Aorta (tissue), 5 donors: ENCODE data around the gene SAFB2. TPM values are rescaled to one million over a fixed set of nuclear protein-coding genes. Genes with fewer than 3 reads are reported as not detected.

Experiments used
- ATAC-seq: fragments of 200-7000 bp; cut with Tn5 transposase; one replicate; pipeline ENCODE4 v1.9.1; 2022; ENCODE audit warnings: moderate library complexity; ENCODE audit not compliant: low FRiP score
- DNase-seq, 2 donors: peaks; one replicate each; pipeline ENCODE4 v3.0.0-alpha.2; 2020
- H3K27ac ChIP-seq, 2 donors: one replicate each; pipeline ENCODE4 v1.5.1; 2013; ENCODE audit warnings: low read length in 2 of 2, mild to moderate bottlenecking in 2 of 2, moderate library complexity in 2 of 2, control low read depth in 1 of 2, inconsistent platforms in 1 of 2, low read depth in 1 of 2
- H3K27me3 ChIP-seq, 2 donors: one replicate each; pipeline ENCODE4 v1.6.1; 2013; ENCODE audit warnings: control low read depth in 1 of 2, low read length in 1 of 2, mild to moderate bottlenecking in 1 of 2, moderate library complexity in 1 of 2; ENCODE audit not compliant: insufficient read depth in 2 of 2, control insufficient read depth in 1 of 2
- H3K36me3 ChIP-seq, 2 donors: one replicate each; pipeline ENCODE4 v1.6.1; 2013; ENCODE audit warnings: control low read depth in 1 of 2, low read length in 1 of 2, mild to moderate bottlenecking in 1 of 2; ENCODE audit not compliant: insufficient read depth in 2 of 2, control insufficient read depth in 1 of 2
- H3K4me1 ChIP-seq, 2 donors: one replicate each; pipeline ENCODE4 v1.6.1; 2013; ENCODE audit warnings: low read length in 2 of 2, control low read depth in 1 of 2, mild to moderate bottlenecking in 1 of 2, moderate library complexity in 1 of 2; ENCODE audit not compliant: insufficient read depth in 2 of 2, control insufficient read depth in 1 of 2
- H3K4me3 ChIP-seq, 2 donors: one replicate each; pipeline ENCODE4 v1.5.1; 2013; ENCODE audit warnings: low read length in 2 of 2, control low read depth in 1 of 2, mild to moderate bottlenecking in 1 of 2
- H3K9me3 ChIP-seq: one replicate; pipeline ENCODE4 v1.6.1; 2013; ENCODE audit warnings: mild to moderate bottlenecking, low read length; ENCODE audit not compliant: control insufficient read depth
- WGBS, 2 donors: extraction: QIAGEN DNeasy Blood & Tissue Kit; methylation state at CpG; one replicate each; pipeline ENCODE4 v1.1.7; 2013; 5-methylcytosine and 5-hydroxymethylcytosine counted together
- intact Hi-C, 2 donors: fragments of 100-400 bp; cut with DNase I; formaldehyde crosslinking; loops; one replicate each; pipeline versions ENCODE4 v1.14.2 to v1.15.0; 2022
- polyA plus RNA-seq, 2 donors: library from polyadenylated mRNA; stranded (reverse); fragments of 200-250 nt; gene quantifications; one replicate each; pipeline ENCODE4 v1.2.3, GENCODE V29; 2013
- total RNA-seq, 2 donors: library from RNA; stranded (reverse); fragmentation: NEBNext Ultra II Directional; extraction: Animal tissue kit (Norgen Biotek cat#: 25700); gene quantifications; one replicate each; pipeline ENCODE4 v1.2.1, GENCODE V29; 2021
- donor health status: healthy with polysubstance abuse.
- donor health status: Bipolar disorder and iron deficiency.
- donor health status: DM: no; HTN: no; CAD: no.
- donor health status: DM: no; HTN: no; CAD: no.
- donor health status: DM: yes; HTN: yes; CAD: no.

The SAFB2 gene
- total and polyA plus RNA-seq, 4 donors: 26.7 to 113 (median 74.7) TPM

DNA sequence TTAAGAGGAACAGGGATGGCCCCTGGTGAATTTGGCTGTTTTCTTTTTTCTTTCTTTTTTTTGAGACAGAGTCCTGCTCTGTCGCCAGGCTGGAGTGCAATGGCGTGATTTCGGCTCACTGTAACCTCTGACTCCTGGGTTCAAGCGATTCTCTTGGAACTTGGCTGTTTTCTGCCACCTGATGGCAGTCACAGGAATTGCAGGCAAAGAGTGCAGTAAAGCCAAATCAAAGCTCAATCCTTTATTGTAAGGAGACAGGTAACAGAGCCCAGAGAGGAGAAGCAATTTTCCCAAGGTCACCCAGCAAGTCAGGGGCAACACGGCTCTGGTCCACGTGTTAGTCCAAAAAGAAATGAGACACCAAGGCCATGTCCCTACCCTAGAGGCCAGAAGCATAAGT, 61.0 kb downstream of the SAFB2 start:
- Histone ChIP-seq H3K27me3 (no peaks in the 10 kb centered on the region), H3K9me3 (peaks cover 12% of the 10 kb centered on the region), H3K4me3 (no peak overlapping the region), H3K27ac (no peak overlapping the region), H3K36me3 (no peaks in the 10 kb centered on the region), H3K4me1 (no peaks in the 10 kb centered on the region)
- DNase-seq (no peak), ATAC-seq (no peak)
- WGBS, 2 donors: 71% methylated on average over 6 of the region's 6 CpGs
- intact Hi-C loops: no loop called here

- DNase-seq (no peak), ATAC-seq (no peak)
- H3K36me3 ChIP-seq: no peaks in the 10 kb centered on the region
- 39 to 41% methylated on average over 19 of the region's 19 CpGs for WGBS, 2 donors
- H3K27me3 ChIP-seq: no peaks in the 10 kb centered on the region
- peaks cover 12% of the 10 kb centered on the region for H3K9me3 ChIP-seq
- intact Hi-C loops: no loop called here
- H3K4me1 ChIP-seq: no peaks in the 10 kb centered on the region
- no peak overlapping the region for H3K27ac ChIP-seq
- no peak overlapping the region for H3K4me3 ChIP-seq
These were observed 62.4 kb downstream of the SAFB2 start for GRCh38 chr19:5560156-5560555.

DNA sequence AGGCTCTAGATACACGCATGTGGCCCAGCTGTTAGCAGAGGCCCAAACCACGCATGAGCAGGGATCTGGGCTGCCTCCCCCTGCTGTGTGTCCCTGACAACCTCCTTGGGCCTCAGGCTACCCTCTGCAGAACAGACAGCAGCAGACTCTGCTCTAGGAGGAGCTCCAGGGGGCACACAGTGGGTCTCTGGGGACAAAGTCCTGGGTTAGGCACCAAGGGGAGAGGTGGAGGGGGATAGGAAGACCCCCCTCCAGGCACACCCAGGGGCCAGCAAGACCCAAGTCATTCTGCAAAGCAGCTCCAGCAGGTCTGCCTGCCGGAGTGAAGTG, 62.8 kb downstream of the SAFB2 start:
- Histone ChIP-seq H3K36me3 (no peaks in the 10 kb centered on the region), H3K27me3 (no peaks in the 10 kb centered on the region), H3K4me3 (no peak overlapping the region), H3K4me1 (no peaks in the 10 kb centered on the region), H3K27ac (no peak overlapping the region), H3K9me3 (peaks cover 12% of the 10 kb centered on the region)
- ATAC-seq: no peak
- WGBS, 2 donors: 42 to 53% methylated on average over 3 of the region's 3 CpGs
- DNase-seq: no peak
- intact Hi-C loops: no loop called here

GRCh38 chr19:5558101-5558621, 64.4 kb downstream of the SAFB2 start:
- H3K4me3 ChIP-seq: no peak overlapping the region
- no peak overlapping the region for H3K27ac ChIP-seq
- no peaks in the 10 kb centered on the region for H3K36me3 ChIP-seq
- intact Hi-C loops: no loop called here
- WGBS, 2 donors: 75 to 86% methylated on average over 2 of the region's 2 CpGs
- H3K9me3 ChIP-seq: peaks cover 12% of the 10 kb centered on the region
- DNase-seq: no peak
- ATAC-seq: no peak
- H3K4me1 ChIP-seq: no peaks in the 10 kb centered on the region
- H3K27me3 ChIP-seq: no peaks in the 10 kb centered on the region

DNA sequence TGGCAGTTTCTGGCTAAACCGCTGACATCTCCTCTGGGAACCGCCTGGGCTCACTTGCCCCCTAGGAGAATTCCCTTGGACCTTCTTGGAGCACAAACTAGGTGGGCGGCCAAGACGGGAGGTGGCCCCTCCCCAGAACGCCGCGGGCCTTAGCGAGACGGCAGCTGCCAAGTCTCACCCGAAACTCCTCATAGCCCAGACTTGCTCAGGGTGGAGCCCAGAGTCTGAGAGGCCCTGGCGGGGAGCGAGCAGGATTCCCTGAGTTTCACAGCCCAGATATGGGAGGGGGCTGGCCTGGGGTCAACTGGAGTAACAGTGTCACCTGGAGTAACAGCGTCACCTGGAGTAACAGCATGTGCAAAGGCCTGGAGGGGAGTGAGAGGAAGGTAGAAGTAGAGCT, 64.9 kb downstream of the SAFB2 start:
- no peak for DNase-seq
- ATAC-seq: no peak
- no peaks in the 10 kb centered on the region for H3K36me3 ChIP-seq
- 20 to 27% methylated on average over 13 of the region's 13 CpGs for WGBS, 2 donors
- no peak overlapping the region for H3K27ac ChIP-seq
- intact Hi-C loops: no loop called here
- H3K9me3 ChIP-seq: peaks cover 9% of the 10 kb centered on the region
- no peaks in the 10 kb centered on the region for H3K4me1 ChIP-seq
- H3K27me3 ChIP-seq: no peaks in the 10 kb centered on the region
- no peak overlapping the region for H3K4me3 ChIP-seq

DNA sequence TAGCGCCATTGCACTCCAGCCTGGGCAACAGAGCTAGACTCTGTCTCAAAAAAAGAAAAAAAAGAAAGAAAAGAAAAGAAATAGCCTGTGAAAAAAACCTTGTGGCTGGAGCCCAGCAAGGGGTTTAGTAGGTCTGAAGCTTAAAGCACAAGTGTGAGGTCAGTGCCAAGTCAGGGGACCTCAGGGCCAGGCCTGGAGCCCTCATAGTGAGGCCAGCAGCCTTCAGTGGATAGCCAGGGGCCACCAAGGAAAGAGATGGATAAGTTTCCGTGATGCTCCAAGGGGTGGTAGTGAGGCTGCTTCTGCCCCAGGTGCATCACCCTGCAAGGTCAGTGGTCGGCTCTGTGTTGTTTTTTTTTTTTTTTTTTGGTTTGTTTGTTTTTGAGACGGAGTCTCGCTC, 67.7 kb downstream of the SAFB2 start:
- H3K36me3 ChIP-seq: no peaks in the 10 kb centered on the region
- WGBS, 2 donors: 74 to 75% methylated on average over 4 to 5 of the region's 5 CpGs

DNA sequence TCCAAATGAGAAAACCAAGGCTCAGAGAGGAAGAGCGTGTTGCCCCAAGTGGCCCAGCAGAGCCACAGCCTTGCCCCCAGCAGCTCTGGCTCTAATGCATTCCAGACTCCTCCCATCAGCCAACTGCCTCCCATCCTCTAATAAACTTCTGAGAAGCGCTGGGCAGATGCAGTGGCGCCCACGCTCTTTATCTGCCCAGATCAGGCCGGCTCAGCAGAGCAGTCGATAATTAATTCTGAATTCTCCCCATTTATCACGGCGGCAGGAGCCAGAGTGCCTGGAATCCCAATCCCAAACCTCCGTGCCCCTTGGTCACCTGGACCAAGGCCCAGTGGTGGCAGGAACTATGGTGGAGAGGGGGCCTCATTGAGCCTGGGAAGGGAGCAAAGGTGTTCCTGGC, 68.7 kb downstream of the SAFB2 start:
- H3K36me3 ChIP-seq: no peaks in the 10 kb centered on the region
- H3K9me3 ChIP-seq: no peaks in the 10 kb centered on the region
- DNase-seq: no peak
- intact Hi-C loops: no loop called here
- no peaks in the 10 kb centered on the region for H3K4me1 ChIP-seq
- H3K4me3 ChIP-seq: no peak overlapping the region
- no peak for ATAC-seq
- H3K27ac ChIP-seq: no peak overlapping the region
- 75 to 78% methylated on average over 9 of the region's 9 CpGs for WGBS, 2 donors
- H3K27me3 ChIP-seq: no peaks in the 10 kb centered on the region

More for the DNA sequence above, 67.7 kb downstream of the SAFB2 start:
- Histone ChIP-seq H3K4me3 (no peak overlapping the region), H3K27me3 (no peaks in the 10 kb centered on the region), H3K9me3 (no peaks in the 10 kb centered on the region), H3K27ac (no peak overlapping the region), H3K4me1 (no peaks in the 10 kb centered on the region)
- intact Hi-C loops: no loop called here
- DNase-seq (no peak), ATAC-seq (no peak)

- DNase-seq (no peak), ATAC-seq (no peak)
- H3K9me3 ChIP-seq: no peaks in the 10 kb centered on the region
- H3K27me3 ChIP-seq: no peaks in the 10 kb centered on the region
- WGBS, 2 donors: 45 to 56% methylated on average over 8 of the region's 8 CpGs
- H3K27ac ChIP-seq: no peak overlapping the region
- intact Hi-C loops: no loop called here
- H3K36me3 ChIP-seq: no peaks in the 10 kb centered on the region
- no peak overlapping the region for H3K4me3 ChIP-seq
- no peaks in the 10 kb centered on the region for H3K4me1 ChIP-seq
These were observed 74.7 kb downstream of the SAFB2 start for GRCh38 chr19:5547881-5548280.

DNA sequence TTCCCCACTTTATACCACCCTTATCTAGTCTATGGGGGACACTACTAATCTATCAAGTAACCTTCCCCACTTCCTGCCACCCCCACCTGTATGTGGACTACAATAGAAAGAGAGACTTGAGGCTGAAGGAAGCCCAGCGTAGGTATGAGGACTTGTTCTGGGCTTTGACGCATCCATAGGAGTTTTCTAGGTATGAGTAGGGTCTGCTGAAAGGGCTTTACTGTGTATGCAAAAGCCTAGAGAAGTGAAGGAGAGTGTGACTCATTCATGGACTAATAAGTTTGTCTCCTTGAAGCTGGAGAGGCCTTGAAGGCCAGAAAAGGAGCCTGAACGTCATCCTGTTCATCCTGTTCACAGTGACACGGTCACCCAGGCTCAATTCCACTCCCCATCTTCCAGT, 76.6 kb downstream of the SAFB2 start:
- no peak overlapping the region for H3K27ac ChIP-seq
- no peak overlapping the region for H3K4me3 ChIP-seq
- H3K9me3 ChIP-seq: no peaks in the 10 kb centered on the region
- DNase-seq: no peak
- no peaks in the 10 kb centered on the region for H3K4me1 ChIP-seq
- 83 to 92% methylated on average over 4 of the region's 4 CpGs for WGBS, 2 donors
- ATAC-seq: no peak
- H3K27me3 ChIP-seq: no peaks in the 10 kb centered on the region
- H3K36me3 ChIP-seq: no peaks in the 10 kb centered on the region
- intact Hi-C loops: no loop called here
